HG03575 (cell line): ENCODE measurements around the gene EPHA6.
A peak's percentile ranks its signal among the peaks of the same experiment; 100 is the strongest.

Experiments
- ATAC-seq: cut with Tn5 transposase; IDR thresholded peaks from one replicate; pipeline ENCODE4 v1.9.1; 2021; ENCODE audit not compliant: unreplicated experiment, insufficient number of reproducible peaks, low FRiP score; ENCODE audit errors: extremely low read depth

The EPHA6 gene

GRCh38 chr3:97706226-97706625 is 891.8 kb downstream of the EPHA6 start:
- ATAC-seq: no peak

- no peak for ATAC-seq
Measured at GRCh38 chr3:97711654-97712053, 897.3 kb downstream of the EPHA6 start.

- ATAC-seq: no peak
Measured at GRCh38 chr3:97712919-97713318, 898.5 kb downstream of the EPHA6 start.

GRCh38 chr3:97713634-97714033 is 899.2 kb downstream of the EPHA6 start:
- no peak for ATAC-seq

- ATAC-seq: no peak
Measured at GRCh38 chr3:97719156-97719821, 904.9 kb downstream of the EPHA6 start.

GRCh38 chr3:97720417-97720816 is 906.0 kb downstream of the EPHA6 start:
- no peak for ATAC-seq

GRCh38 chr3:97721446-97721845 is 907.1 kb downstream of the EPHA6 start:
- no peak for ATAC-seq

- ATAC-seq: no peak
Measured at GRCh38 chr3:97736928-97737327, 922.5 kb downstream of the EPHA6 start.

- no peak for ATAC-seq
Measured at GRCh38 chr3:97738761-97739160, 924.4 kb downstream of the EPHA6 start.

GRCh38 chr3:97742036-97742435 is 927.6 kb downstream of the EPHA6 start:
- no peak for ATAC-seq

GRCh38 chr3:97744289-97744688 is 929.9 kb downstream of the EPHA6 start:
- no peak for ATAC-seq

- ATAC-seq: no peak
Measured at GRCh38 chr3:97763586-97764406, 949.4 kb downstream of the EPHA6 start.

- ATAC-seq: peak; percentile 91
Measured at GRCh38 chr3:97764407-97765238, 950.2 kb downstream of the EPHA6 start, which contains the start of gene ARL6. Gene ARL6, plus strand, starts transcription at chr3:97764758. Its CDS starts 3,350 bp downstream, at chr3:97768108.

GRCh38 chr3:97765336-97765735 is 950.9 kb downstream of the EPHA6 start:
- ATAC-seq: no peak

- no peak for ATAC-seq
Measured at GRCh38 chr3:97772926-97773325, 958.5 kb downstream of the EPHA6 start.

- ATAC-seq: no peak
Measured at GRCh38 chr3:97778152-97778551, 963.8 kb downstream of the EPHA6 start.

- peak; percentile 54 for ATAC-seq
Measured at GRCh38 chr3:97793420-97794019, 979.1 kb downstream of the EPHA6 start.

GRCh38 chr3:97795951-97796350 is 981.6 kb downstream of the EPHA6 start:
- ATAC-seq: no peak
